OCI-LY3 (cell line): Measurements from ENCODE around the gene JADE3.
"Not testable (repeated sequence)": the region's sequence is repeated elsewhere in the genome, so short reads cannot be mapped to it uniquely, and the experiment has no call there.

ENCODE experiments used
- H2AFZ ChIP-seq: fragments of 200-600, 300-600 bp; shearing (Covaris generic); 2 replicates; pipeline ENCODE4 v1.6.0; 2014; ENCODE audit warnings: antibody characterized with exemption, low read depth, low read length
- H3K27ac ChIP-seq: fragments of 200-600, 300-600 bp; sonication (generic); 2 replicates; pipeline ENCODE4 v1.5.1; 2014; ENCODE audit warnings: mild to moderate bottlenecking, low read length, moderate library complexity, mixed read lengths
- H3K27me3 ChIP-seq: fragments of 200-600, 300-600 bp; sonication (generic); 2 replicates; pipeline ENCODE4 v1.6.1; 2014; ENCODE audit warnings: low read depth, low read length, mixed read lengths
- H3K36me3 ChIP-seq: fragments of 200-600, 300-600 bp; sonication (generic); replicated peaks from 2 replicates; pipeline ENCODE3; 2014; ENCODE audit warnings: low read depth, low read length, mixed read lengths
- H3K4me1 ChIP-seq: fragments of 300-600, 200-600 bp; sonication (generic); 2 replicates; pipeline ENCODE4 v1.6.1; 2014; ENCODE audit warnings: low read length, mixed read lengths
- H3K4me2 ChIP-seq: fragments of 200-600, 300-600 bp; sonication (generic); 2 replicates; pipeline ENCODE4 v1.6.1; 2014; ENCODE audit warnings: low read length, mixed read lengths
- H3K4me3 ChIP-seq: fragments of 300-600, 200-600 bp; sonication (generic); 2 replicates; pipeline ENCODE4 v1.5.1; 2014; ENCODE audit warnings: antibody characterized with exemption, mild to moderate bottlenecking, low read length, moderate library complexity
- H3K79me2 ChIP-seq: fragments of 300-600, 200-600 bp; shearing (Covaris generic); 2 replicates; pipeline ENCODE4 v1.6.1; 2014; ENCODE audit warnings: mild to moderate bottlenecking, low read length, mixed read lengths
- H3K9ac ChIP-seq: fragments of 300-600, 200-600 bp; shearing (Covaris generic); 2 replicates; pipeline ENCODE4 v1.6.0; 2014; ENCODE audit warnings: mild to moderate bottlenecking, low read length, moderate library complexity
- H3K9me3 ChIP-seq: fragments of 200-600, 300-600 bp; shearing (Covaris generic); 2 replicates; pipeline ENCODE4 v1.6.1; 2014; ENCODE audit warnings: low read length, mixed read lengths; ENCODE audit not compliant: insufficient read depth
- H4K20me1 ChIP-seq: fragments of 200-600, 300-600 bp; sonication (generic); 2 replicates; pipeline ENCODE4 v1.6.1; 2016; ENCODE audit warnings: low read length, mixed read lengths; ENCODE audit not compliant: insufficient read depth
- EZH2phosphoT487 ChIP-seq: fragments of 200-600 bp; shearing (Covaris generic); IDR thresholded peaks from 2 replicates; pipeline ENCODE4 v1.6.1; 2018; ENCODE audit warnings: antibody characterized with exemption, mixed run types, low read depth
- TF ChIP-seq, protein P1 (sequence below): fragments of 200-600, 300-600 bp; sonication (generic); IDR thresholded peaks from 2 replicates; pipeline ENCODE4 v1.5.1; 2014; ENCODE audit warnings: antibody characterized with exemption, low read length, low read depth

JADE3 gene

DNA sequence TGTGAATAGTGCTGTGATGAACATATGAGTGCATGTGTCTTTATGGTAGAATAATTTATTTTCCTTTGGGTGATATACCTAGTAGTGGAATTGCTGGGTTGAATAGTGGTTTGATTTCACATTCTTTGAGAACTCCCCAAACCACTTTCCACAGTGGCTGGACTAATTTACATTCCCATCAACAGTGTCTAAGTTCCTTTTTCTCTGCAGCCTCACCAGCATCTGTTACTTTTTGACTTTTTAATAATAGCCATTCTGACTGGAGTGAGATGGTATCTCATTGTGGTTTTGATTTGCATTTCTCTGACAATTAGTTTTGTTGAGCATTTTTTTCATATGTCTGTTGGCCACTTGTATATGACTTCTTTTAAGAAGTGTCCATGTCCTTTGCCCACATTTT is 29.1 kb downstream of the JADE3 start:
- Histone ChIP-seq H3K4me3 (no peak overlapping the region), H4K20me1 (peaks cover 37% of the 10 kb centered on the region), H3K9ac (no peak overlapping the region), H3K4me1 (peaks cover 70% of the 10 kb centered on the region), H3K4me2 (peak overlapping the region; percentile 38; the same call in 1 of the 2 replicates), H3K36me3 (peaks cover 32% of the 10 kb centered on the region), H2AFZ (no peak overlapping the region), H3K79me2 (peaks cover 100% of the 10 kb centered on the region), H3K27me3 (no peaks in the 10 kb centered on the region), H3K9me3 (peaks cover 8% of the 10 kb centered on the region; the same call in 1 of the 2 replicates), H3K27ac (peak overlapping the region; percentile 72)
- TF ChIP-seq EZH2phosphoT487: no peak
- TF ChIP-seq, protein P1, sequence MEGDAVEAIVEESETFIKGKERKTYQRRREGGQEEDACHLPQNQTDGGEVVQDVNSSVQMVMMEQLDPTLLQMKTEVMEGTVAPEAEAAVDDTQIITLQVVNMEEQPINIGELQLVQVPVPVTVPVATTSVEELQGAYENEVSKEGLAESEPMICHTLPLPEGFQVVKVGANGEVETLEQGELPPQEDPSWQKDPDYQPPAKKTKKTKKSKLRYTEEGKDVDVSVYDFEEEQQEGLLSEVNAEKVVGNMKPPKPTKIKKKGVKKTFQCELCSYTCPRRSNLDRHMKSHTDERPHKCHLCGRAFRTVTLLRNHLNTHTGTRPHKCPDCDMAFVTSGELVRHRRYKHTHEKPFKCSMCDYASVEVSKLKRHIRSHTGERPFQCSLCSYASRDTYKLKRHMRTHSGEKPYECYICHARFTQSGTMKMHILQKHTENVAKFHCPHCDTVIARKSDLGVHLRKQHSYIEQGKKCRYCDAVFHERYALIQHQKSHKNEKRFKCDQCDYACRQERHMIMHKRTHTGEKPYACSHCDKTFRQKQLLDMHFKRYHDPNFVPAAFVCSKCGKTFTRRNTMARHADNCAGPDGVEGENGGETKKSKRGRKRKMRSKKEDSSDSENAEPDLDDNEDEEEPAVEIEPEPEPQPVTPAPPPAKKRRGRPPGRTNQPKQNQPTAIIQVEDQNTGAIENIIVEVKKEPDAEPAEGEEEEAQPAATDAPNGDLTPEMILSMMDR: no peak

DNA sequence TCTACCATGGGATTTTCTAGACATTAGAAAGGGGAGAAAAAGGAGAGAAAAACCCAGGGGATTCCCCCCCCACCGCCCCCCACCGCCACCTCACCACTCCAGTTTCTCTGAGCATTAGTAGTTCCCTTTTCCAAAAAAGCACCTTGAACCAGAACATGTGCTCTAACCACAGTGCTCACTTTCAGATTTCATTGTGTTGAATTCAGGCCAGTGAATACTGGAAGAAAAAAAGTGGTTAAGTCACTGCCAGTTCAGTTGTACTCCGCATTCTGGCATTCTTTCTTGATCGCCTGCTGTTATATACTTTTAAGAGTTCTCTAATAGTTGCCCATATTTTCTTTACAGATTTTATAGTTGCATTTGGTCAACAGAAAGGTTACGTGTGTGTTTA is 40.9 kb downstream of the JADE3 start:
- 0 out of 2 replicates have a peak, but pooled peaks cover 3% of the 10 kb centered on the region for H4K20me1 ChIP-seq
- peaks cover 92% of the 10 kb centered on the region for H3K4me1 ChIP-seq
- peak overlapping the region; percentile 100 for H3K27ac ChIP-seq
- H3K9me3 ChIP-seq: no peaks in the 10 kb centered on the region
- H3K79me2 ChIP-seq: peaks cover 91% of the 10 kb centered on the region
- peak overlapping the region; percentile 99 for H3K4me2 ChIP-seq
- no peak overlapping the region for H2AFZ ChIP-seq
- H3K27me3 ChIP-seq: no peaks in the 10 kb centered on the region
- no peak for TF ChIP-seq EZH2phosphoT487
- TF ChIP-seq, protein P1: no peak
- H3K4me3 ChIP-seq: peak overlapping the region; percentile 70
- H3K9ac ChIP-seq: peak overlapping the region; percentile 98
- peaks cover 4% of the 10 kb centered on the region for H3K36me3 ChIP-seq

- no peaks in the 10 kb centered on the region for H4K20me1 ChIP-seq
- H3K27ac ChIP-seq: peak overlapping the region; percentile 100
- no peaks in the 10 kb centered on the region for H3K9me3 ChIP-seq
- TF ChIP-seq, protein P1: no peak
- TF ChIP-seq EZH2phosphoT487: no peak
- peaks cover 91% of the 10 kb centered on the region for H3K79me2 ChIP-seq
- no peak overlapping the region for H2AFZ ChIP-seq
- peaks cover 92% of the 10 kb centered on the region for H3K4me1 ChIP-seq
- no peaks in the 10 kb centered on the region for H3K27me3 ChIP-seq
- H3K4me2 ChIP-seq: peak overlapping the region; percentile 99
- peak overlapping the region; percentile 98 for H3K9ac ChIP-seq
- H3K36me3 ChIP-seq: peaks cover 4% of the 10 kb centered on the region
- peak overlapping the region; percentile 70 for H3K4me3 ChIP-seq
Observed at GRCh38 chrX:46953597-46953996, 41.4 kb downstream of the JADE3 start.

GRCh38 chrX:46954716-46955115 is 42.5 kb downstream of the JADE3 start:
- Histone ChIP-seq H3K4me1 (peaks cover 92% of the 10 kb centered on the region), H3K36me3 (peaks cover 4% of the 10 kb centered on the region), H3K27me3 (no peaks in the 10 kb centered on the region), H2AFZ (no peak overlapping the region), H3K4me3 (peak overlapping the region; percentile 48), H3K4me2 (peak overlapping the region; percentile 99), H3K9me3 (no peaks in the 10 kb centered on the region), H4K20me1 (no peaks in the 10 kb centered on the region), H3K9ac (peak overlapping the region; percentile 98), H3K79me2 (peaks cover 91% of the 10 kb centered on the region), H3K27ac (peak overlapping the region; percentile 100)
- TF ChIP-seq EZH2phosphoT487: no peak
- TF ChIP-seq, protein P1: no peak

GRCh38 chrX:46956589-46956988 is 44.4 kb downstream of the JADE3 start:
- peak overlapping the region; percentile 97 for H3K4me2 ChIP-seq
- H3K9ac ChIP-seq: peak overlapping the region; percentile 12; the same call in 1 of the 2 replicates
- not testable (repeated sequence) for H2AFZ ChIP-seq, H3K9me3 ChIP-seq, H3K4me3 ChIP-seq, H3K36me3 ChIP-seq, H3K27me3 ChIP-seq, H4K20me1 ChIP-seq
- peaks cover 97% of the 10 kb centered on the region for H3K4me1 ChIP-seq
- H3K27ac ChIP-seq: peak overlapping the region; percentile 100
- peaks cover 91% of the 10 kb centered on the region for H3K79me2 ChIP-seq
